Measurements from ENCODE around the gene DOLPP1.
A peak's percentile ranks its signal among the peaks of the same experiment; 100 is the strongest.

GRCh38 chr9:129105857-129106694 lies 25.2 kb downstream of the DOLPP1 start:
- no peak for TF ChIP-seq SETDB1 (IDR thresholded peaks at IDR 0.05; ENCODE audit: insufficient read length, low read length)
- TF ChIP-seq CTCF (tag by site-specific recombination; IDR thresholded peaks at IDR 0.05) = no peak
- no peak for TF ChIP-seq ZNF280D (tag by site-specific recombination; IDR thresholded peaks at IDR 0.05)
- no peak for TF ChIP-seq ZNF18 (tag by site-specific recombination; IDR thresholded peaks at IDR 0.05)
- TF ChIP-seq PRDM4 (tag by site-specific recombination; IDR thresholded peaks at IDR 0.05) = no peak
- TF ChIP-seq WT1 (tag by site-specific recombination; IDR thresholded peaks at IDR 0.05) = no peak
- no peak for TF ChIP-seq ZNF777 (tag by site-specific recombination; IDR thresholded peaks at IDR 0.05; ENCODE audit: borderline replicate concordance)
- no peak for TF ChIP-seq ZNF148 (tag by site-specific recombination; IDR thresholded peaks at IDR 0.05; ENCODE audit: borderline replicate concordance)
- no peak for TF ChIP-seq ZBTB1 (tag by site-specific recombination; IDR thresholded peaks at IDR 0.05)
- 0 out of 2 replicates have a peak, but pooled peaks have one; percentile 28 for TF ChIP-seq ZNF768 (tag by site-specific recombination; IDR thresholded peaks at IDR 0.05)

Measured in HEK293 (cell line).